Natural killer cell treated with Interleukin-12 subunit alpha and Interleukin-12 subunit beta and Interleukin-15 and Interleukin-18, amount 100 ng/mL, for 72 hours (primary cell): ENCODE measurements around the gene TM9SF3. TPM values are rescaled to one million over a fixed set of nuclear protein-coding genes. Genes with fewer than 3 reads are reported as not detected.

Source experiments
- ATAC-seq, 2 donors: fragments of 150-1000 bp; cut with Tn5 transposase in 1 of 2; sonication (Bioruptor Pico), chemical (Tn5 transposase) in 1 of 2; 2 replicates each; pipeline ENCODE4 v1.10.0; 2021
- DNase-seq: peaks from one replicate; pipeline ENCODE4 v3.0.0; 2022; ENCODE audit warnings: low spot score
- H3K27ac Mint-ChIP-seq, 2 donors: 1 replicate in 1 of 2; 2 replicates in 1 of 2; pipeline ENCODE4 v1.8.0; 2022; ENCODE audit warnings: mixed read lengths in 2 of 2, mild to moderate bottlenecking in 1 of 2, moderate library complexity in 1 of 2
- H3K27me3 Mint-ChIP-seq, 2 donors: 1 replicate in 1 of 2; 2 replicates in 1 of 2; pipeline ENCODE4 v1.8.0; 2022; ENCODE audit warnings: mixed read lengths in 2 of 2
- H3K36me3 Mint-ChIP-seq: one replicate; pipeline ENCODE4 v1.8.0; 2022; ENCODE audit warnings: mixed read lengths
- H3K4me1 Mint-ChIP-seq, 2 donors: 1 replicate in 1 of 2; 2 replicates in 1 of 2; pipeline ENCODE4 v1.8.0; 2022; ENCODE audit warnings: low read depth in 2 of 2, mixed read lengths in 2 of 2, mild to moderate bottlenecking in 1 of 2
- H3K4me3 Mint-ChIP-seq: one replicate; pipeline ENCODE4 v1.8.0; 2022; ENCODE audit warnings: mixed read lengths
- H3K9me3 Mint-ChIP-seq: 2 replicates; pipeline ENCODE4 v1.8.0; 2022; ENCODE audit warnings: mixed read lengths
- total RNA-seq, 2 donors: library from RNA; stranded (reverse); gene quantifications; one replicate each; pipeline ENCODE4 v1.2.3, GENCODE V29; 2022

TM9SF3 gene
- total RNA-seq, 2 donors from 2014 or later: 73.0 to 104 TPM

DNA sequence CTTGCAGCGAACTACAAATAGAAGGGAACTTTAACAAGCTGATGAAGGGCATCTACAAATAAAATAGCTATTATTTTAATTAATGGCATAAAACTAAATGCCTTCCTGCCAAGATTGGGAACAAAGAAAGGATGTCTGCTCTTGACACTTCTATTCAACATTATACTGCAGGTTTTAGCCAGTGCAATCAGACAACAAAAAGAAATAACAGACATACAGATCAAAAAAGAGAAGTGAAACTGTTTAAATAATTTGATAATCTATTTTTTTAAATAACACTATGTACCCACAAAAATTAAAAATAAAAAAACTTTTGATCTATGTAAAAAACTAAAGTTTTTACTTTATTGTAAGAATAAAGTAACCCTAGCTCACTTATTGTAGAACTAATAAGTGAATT, 50.7 kb downstream of the TM9SF3 start:
- Mint-ChIP-seq H3K36me3 (peaks cover 2% of the 10 kb centered on the region), H3K4me3 (no peak overlapping the region), H3K9me3 (no peaks in the 10 kb centered on the region), H3K27me3 (no peaks in the 10 kb centered on the region), H3K27ac (no peak overlapping the region), H3K4me1 (peaks cover 12 to 19% of the 10 kb centered on the region in 2 donors)
- DNase-seq: no peak
- no peak for ATAC-seq

DNA sequence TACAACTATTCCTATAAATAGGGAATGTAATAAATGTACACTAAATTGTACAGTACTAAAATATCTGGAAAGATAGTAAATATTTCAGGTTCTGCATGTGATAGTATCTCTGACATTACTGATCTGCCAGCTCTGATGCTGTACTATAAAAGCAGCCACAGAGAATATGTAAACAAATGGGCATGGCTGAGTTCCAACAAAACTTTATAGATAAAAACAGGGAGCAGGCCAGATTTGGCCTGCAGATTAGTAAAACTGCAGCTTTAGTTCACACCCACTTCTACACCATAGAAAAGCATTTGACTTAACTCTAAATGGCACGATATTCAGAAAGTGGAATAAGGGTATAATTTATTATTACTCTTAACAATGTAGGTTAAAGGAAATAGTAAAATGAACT, 54.3 kb downstream of the TM9SF3 start:
- H3K4me3 Mint-ChIP-seq: no peak overlapping the region
- no peak overlapping the region for H3K27ac Mint-ChIP-seq
- peaks cover 12 to 17% of the 10 kb centered on the region in 2 donors for H3K4me1 Mint-ChIP-seq
- ATAC-seq (no peak), DNase-seq (no peak)
- no peaks in the 10 kb centered on the region for H3K27me3 Mint-ChIP-seq
- H3K36me3 Mint-ChIP-seq: peaks cover 15% of the 10 kb centered on the region
- H3K9me3 Mint-ChIP-seq: no peaks in the 10 kb centered on the region

DNA sequence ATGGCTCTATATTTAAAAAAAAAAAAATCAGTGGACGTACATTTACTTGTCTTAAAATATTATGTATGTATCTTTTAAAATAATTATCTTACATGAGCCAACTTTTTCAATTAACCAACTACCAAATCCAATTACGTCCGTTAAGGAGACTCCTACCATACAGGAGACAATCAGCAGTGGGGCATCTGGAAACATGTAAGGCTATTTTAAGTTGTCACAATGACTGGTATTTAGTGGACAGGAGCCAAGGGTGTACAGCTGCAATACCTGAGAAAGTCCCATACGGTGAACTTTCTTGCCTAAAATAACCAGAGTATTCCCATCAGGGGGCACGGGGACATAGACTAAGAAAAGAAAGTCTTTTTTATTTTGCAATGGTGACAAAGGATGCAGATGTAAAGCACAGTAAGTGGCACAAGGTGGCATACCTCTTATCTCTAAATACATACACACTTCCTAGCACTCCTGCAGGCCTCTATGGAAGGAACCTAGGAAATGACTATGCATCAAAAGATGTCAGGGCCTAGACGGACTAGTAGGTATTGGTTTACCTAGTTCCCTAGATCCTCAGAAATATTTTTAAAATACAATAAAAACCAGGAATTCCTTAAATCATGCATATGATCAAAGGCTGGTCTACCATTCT, 57.1 kb downstream of the TM9SF3 start:
- DNase-seq (no peak), ATAC-seq (no peak)
- Mint-ChIP-seq H3K36me3 (peaks cover 22% of the 10 kb centered on the region), H3K27ac (no peak overlapping the region), H3K9me3 (no peaks in the 10 kb centered on the region), H3K27me3 (no peaks in the 10 kb centered on the region), H3K4me1 (peaks cover 10 to 12% of the 10 kb centered on the region in 2 donors), H3K4me3 (no peak overlapping the region)

DNA sequence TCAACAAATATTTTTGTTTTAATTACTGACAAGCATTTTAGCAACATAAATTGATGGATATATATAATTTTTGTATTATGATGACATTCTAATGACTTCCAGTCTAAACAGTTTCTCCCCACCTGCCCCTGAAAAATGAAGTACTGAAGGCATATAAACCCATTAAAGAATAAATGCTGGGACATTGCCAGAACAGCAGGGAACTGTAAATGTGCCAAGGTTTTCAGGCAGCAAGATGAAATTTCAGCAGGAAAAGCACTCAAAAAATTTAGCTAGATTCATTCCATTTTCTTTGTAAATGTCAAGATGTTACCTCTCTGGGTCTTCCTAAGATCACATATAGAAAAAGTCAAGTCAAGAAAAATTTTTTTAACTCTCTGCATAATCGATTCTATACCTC, 62.1 kb downstream of the TM9SF3 start:
- no peaks in the 10 kb centered on the region for H3K27me3 Mint-ChIP-seq
- DNase-seq (no peak), ATAC-seq (no peak)
- no peaks in the 10 kb centered on the region for H3K9me3 Mint-ChIP-seq
- H3K4me3 Mint-ChIP-seq: no peak overlapping the region
- H3K36me3 Mint-ChIP-seq: peaks cover 31% of the 10 kb centered on the region
- H3K4me1 Mint-ChIP-seq: peaks cover 0 to 4% of the 10 kb centered on the region in 2 donors
- H3K27ac Mint-ChIP-seq: no peak overlapping the region

DNA sequence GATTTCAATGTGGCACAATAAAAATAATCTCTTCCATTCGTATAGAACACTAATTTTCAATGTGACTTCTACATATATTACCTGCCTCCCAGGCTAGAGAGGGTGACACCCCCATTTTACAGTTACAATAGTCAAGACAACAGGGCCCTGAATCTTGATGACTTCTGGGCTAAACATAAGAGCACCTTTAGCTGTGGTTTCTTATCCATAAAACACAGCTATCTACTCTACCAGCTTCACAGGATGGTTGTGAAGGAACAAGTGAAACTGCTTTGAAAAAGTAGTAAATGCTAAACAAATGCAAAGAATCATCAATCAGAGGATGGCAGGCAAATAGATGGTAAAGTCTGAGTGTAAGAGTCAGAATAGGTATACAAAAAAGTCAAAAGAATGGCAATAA, 69.5 kb downstream of the TM9SF3 start:
- H3K36me3 Mint-ChIP-seq: peaks cover 18% of the 10 kb centered on the region
- H3K4me3 Mint-ChIP-seq: no peak overlapping the region
- DNase-seq: no peak
- H3K9me3 Mint-ChIP-seq: no peaks in the 10 kb centered on the region
- H3K4me1 Mint-ChIP-seq: peaks cover 15 to 20% of the 10 kb centered on the region in 2 donors
- peaks cover 2 to 8% of the 10 kb centered on the region in 2 donors for H3K27me3 Mint-ChIP-seq
- H3K27ac Mint-ChIP-seq: no peak overlapping the region
- no peak for ATAC-seq

DNA sequence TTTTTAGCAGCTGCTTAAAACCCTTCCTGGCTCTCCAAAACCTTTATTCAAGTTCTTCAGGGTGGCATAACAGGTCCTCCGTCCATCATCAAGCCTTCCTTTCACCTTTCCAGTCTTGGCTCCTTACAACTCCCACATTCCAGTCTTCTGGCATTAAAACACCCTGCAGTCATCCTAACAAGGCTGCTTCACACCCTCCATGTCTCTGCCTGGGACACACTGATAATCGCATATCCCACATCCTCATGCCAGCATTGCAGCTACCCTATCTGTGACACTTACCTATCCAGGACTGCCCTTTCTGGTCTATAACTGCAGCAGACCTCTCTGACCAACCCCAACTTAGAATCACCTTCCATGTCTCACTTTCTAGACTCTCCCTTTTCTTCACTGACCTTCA, 70.5 kb downstream of the TM9SF3 start:
- H3K9me3 Mint-ChIP-seq: no peaks in the 10 kb centered on the region
- H3K27ac Mint-ChIP-seq: no peak overlapping the region
- peaks cover 12% of the 10 kb centered on the region for H3K36me3 Mint-ChIP-seq
- H3K4me3 Mint-ChIP-seq: no peak overlapping the region
- DNase-seq (no peak), ATAC-seq (no peak)
- H3K4me1 Mint-ChIP-seq: peaks cover 20 to 25% of the 10 kb centered on the region in 2 donors
- peaks cover 7 to 15% of the 10 kb centered on the region in 2 donors for H3K27me3 Mint-ChIP-seq

DNA sequence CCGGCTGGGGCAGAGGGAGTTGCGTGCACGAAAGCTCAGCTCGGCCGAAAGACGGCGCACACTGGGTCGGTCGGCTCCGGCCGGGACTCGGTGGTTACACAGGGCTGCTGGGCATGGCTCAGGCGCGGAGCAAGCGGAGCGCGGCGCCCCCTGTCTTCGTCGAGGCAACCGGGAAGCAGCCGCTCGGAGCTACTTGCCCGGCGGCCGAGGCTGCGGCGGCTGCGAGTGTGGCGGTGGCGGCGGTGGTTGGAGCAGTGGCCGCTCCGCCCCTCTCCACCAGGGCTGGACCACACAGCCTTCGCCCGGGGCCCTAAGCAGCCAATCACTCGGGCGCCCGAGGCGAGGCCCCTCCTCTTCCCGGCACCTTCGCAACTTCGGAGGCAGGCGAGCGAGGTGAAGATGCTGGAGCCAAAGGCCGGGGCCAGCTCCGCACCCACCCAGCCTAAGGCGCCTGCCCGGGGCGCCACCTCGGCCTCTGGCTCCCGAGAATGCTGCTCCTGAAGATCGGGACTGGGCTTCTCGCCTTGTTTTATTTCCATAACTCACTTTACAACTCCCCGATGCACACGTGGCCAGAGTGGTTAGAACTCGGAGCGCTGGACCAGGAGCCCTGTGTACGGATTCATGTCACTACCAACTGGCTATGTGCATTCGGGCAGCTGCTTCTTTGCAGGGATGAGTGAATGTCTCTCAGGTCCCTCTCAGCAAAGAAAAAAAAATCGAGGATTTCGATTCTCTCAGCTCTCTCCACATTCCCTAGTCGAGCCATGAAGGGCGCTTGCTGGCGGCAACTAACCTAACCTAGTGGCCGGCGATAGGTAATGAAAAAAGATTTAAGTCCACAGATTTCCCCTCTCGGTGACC, 72.9 kb downstream of the TM9SF3 start, which contains the start of gene TLL2:
Gene TLL2, minus strand, starts transcription at position 229 of the 864 bp plus-strand sequence. CDS start 241 bp downstream, outside the sequence.
- Mint-ChIP-seq H3K9me3 (no peaks in the 10 kb centered on the region), H3K36me3 (peaks cover 4% of the 10 kb centered on the region), H3K27me3 (peaks cover 10 to 15% of the 10 kb centered on the region in 2 donors), H3K4me3 (peak within 1 kb of the TSS; percentile 83), H3K4me1 (peaks cover 20 to 25% of the 10 kb centered on the region in 2 donors), H3K27ac (peak within 1 kb of the TSS; percentile 33)
- DNase-seq (peak; percentile 87), ATAC-seq (peak; percentile 96 to 97)

DNA sequence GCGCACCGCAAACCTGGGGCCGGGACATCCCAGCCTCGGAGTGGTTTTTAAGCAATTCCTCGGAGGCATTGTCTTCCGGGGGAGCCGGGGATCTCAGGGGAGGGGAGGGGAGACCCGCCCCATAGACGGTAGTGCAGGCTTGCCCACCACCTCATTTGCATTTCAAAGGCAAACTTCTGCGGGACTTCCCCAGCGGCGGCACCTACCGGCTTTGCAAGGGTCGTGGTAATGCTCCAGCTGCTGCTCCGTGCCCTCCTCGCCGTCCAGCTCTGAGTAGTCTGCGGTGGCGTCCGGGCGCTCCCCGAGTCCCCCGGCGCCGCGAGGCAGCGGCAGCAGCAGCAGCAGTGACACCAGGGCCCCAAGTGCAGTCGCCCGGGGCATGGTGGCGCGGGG, 73.5 kb downstream of the TM9SF3 start:
- Mint-ChIP-seq H3K27me3 (peaks cover 10 to 15% of the 10 kb centered on the region in 2 donors), H3K4me3 (peak overlapping the region; percentile 83)
- peak; percentile 73 to 80 for ATAC-seq

DNA sequence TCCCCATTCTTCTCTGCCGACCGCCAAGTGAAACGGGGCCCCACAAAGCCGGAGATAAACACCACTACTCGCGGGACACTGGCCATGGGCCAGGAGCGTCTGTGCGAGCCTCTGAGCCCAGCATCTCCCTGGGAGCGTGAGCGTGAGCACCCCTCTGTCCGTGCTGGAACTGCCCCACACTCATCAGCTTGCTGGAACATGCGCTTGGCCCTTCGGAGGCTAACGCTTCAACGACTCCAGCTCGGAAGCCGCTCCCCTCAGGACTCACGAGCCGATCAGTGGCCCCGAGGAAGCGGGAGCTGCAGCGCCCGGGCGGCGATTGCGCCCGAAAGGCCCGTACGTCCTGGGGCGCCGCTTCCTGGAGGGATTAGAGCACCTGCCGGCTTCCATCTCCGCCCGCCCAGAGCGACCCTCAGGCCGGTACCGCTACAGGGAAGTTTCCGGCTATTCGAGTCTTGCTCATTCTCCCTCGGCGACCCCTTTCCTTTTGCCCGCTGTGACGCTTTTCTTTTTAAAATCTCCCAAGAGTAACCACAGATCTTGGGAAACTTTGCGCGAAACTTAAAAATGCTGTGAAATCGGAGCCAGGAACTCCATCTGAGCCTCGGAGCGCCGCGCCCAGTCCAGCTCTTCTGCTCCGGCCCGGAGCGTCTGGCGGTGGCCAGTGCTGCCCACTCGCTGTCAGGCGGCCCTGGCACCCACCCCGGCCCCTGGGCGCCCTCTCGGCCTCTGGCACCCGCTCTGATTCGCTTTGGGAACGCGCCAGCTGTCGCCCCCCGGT, 74.1 kb downstream of the TM9SF3 start:
- Mint-ChIP-seq H3K36me3 (no peaks in the 10 kb centered on the region), H3K4me1 (peaks cover 20 to 25% of the 10 kb centered on the region in 2 donors), H3K27ac (peak overlapping the region; percentile 10 to 33), H3K4me3 (peak overlapping the region; percentile 83), H3K27me3 (peaks cover 10 to 15% of the 10 kb centered on the region in 2 donors), H3K9me3 (no peaks in the 10 kb centered on the region)
- ATAC-seq (peak in 1 of 2 donors; percentile 2), DNase-seq (no peak)

More for the DNA sequence above, 73.5 kb downstream of the TM9SF3 start:
- H3K27ac Mint-ChIP-seq: peak overlapping the region; percentile 10 to 33
- peaks cover 20 to 25% of the 10 kb centered on the region in 2 donors for H3K4me1 Mint-ChIP-seq
- no peaks in the 10 kb centered on the region for H3K9me3 Mint-ChIP-seq
- peaks cover 1% of the 10 kb centered on the region for H3K36me3 Mint-ChIP-seq
- peak; percentile 68 for DNase-seq

DNA sequence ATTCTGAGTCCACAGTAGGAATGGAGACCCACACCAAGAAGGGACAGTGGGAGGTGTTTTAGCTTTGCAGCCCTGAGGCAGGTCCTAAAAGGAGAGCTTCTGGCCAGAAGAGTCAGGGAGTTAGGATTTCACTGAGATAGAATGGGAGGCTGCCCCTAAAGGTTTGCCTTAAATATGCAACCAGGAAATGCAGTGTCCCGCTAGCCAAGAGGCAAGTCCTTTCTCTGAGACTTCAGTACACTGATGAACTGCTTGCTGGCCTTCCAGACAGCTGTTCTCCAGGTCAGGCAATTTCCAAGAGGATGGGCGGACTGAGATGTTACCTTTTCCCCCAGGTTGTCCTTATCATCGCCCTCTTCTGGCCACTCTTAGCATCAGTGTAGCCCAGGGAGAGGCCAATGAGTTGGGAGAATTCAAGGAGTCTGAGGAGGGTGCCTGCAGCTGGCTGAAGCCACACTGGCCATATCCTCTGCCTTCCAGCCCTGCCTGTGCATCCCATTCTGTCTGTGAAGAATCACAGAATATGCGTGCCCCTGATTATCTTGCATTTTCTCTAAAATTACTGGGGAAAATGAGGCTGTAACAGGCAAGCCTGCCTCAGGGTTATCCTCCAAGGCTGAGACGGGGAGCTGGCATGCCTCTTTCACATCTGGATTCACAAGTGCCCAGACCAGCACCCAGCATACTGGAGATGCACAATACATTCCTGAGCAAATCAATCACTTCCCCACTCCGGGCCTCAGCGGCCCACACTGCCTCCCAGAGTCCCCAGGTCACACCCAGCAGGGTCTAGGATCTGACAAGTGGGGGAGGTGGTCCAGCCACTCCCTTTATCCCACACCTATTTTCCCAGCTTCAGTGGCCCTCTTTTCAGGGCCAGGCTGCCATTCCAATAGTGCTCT, 75.5 kb downstream of the TM9SF3 start:
- no peaks in the 10 kb centered on the region for H3K9me3 Mint-ChIP-seq
- H3K4me3 Mint-ChIP-seq: peak overlapping the region; percentile 83
- H3K27ac Mint-ChIP-seq: no peak overlapping the region
- ATAC-seq: no peak
- peaks cover 20 to 25% of the 10 kb centered on the region in 2 donors for H3K4me1 Mint-ChIP-seq
- H3K27me3 Mint-ChIP-seq: peaks cover 10 to 15% of the 10 kb centered on the region in 2 donors
- no peaks in the 10 kb centered on the region for H3K36me3 Mint-ChIP-seq
- DNase-seq: no peak

DNA sequence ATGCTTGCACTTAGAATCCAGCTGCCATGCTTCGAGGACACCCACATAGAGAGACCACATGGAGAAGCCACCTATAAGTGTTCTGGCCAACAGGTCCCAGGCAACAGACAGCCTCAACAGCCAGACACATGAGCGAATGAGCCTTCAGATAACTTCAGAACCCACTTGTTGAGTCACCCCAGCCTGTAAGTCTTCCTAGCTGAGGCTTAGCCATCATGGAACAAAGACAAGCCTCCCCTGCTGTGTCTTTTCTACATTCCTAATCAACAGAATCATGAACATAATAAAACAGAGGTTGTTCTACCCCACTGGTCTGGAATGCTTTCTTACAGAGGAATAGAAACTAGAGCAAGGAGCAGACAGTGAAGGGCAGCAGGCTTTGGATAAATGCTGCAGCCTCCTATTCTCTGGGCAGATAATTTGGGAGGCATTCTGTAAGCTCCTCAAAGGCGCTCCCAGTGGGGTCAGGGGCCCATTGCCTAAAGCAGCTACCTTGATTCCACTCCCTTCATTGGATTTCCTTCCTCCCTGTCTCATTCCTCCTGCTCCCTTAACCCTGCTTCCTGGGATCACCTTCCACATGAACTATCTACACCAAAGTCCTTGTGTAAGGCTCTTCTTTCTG, 77.7 kb downstream of the TM9SF3 start:
- Mint-ChIP-seq H3K9me3 (no peaks in the 10 kb centered on the region), H3K27ac (no peak overlapping the region), H3K36me3 (no peaks in the 10 kb centered on the region), H3K4me3 (no peak overlapping the region), H3K27me3 (peaks cover 7 to 10% of the 10 kb centered on the region in 2 donors), H3K4me1 (peaks cover 12 to 13% of the 10 kb centered on the region in 2 donors)
- DNase-seq: no peak
- ATAC-seq: no peak

DNA sequence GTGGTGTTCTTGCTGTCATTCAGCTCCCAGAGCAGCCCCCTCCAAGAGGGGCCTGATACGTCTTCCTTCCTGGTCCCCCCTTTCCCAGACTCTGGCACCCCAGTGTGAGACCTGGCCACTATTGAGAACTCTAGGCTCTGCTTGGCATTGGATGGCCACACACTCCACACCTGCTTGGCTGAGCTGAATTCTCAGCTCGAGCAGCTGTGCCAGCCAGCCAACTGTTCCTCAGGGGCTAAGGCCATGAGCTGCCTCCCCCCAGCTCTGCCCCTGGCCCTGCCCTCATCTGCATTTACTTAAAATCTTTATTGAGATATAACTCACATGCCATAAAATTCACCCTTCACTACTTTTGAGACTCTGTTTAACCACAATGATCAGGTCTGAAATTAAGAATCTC, 79.8 kb downstream of the TM9SF3 start:
- Mint-ChIP-seq H3K27ac (peak overlapping the region in 1 of 2 donors; percentile 35), H3K27me3 (peaks cover 4 to 9% of the 10 kb centered on the region in 2 donors), H3K9me3 (no peaks in the 10 kb centered on the region), H3K4me1 (peaks cover 3% of the 10 kb centered on the region in 2 donors), H3K36me3 (no peaks in the 10 kb centered on the region), H3K4me3 (no peak overlapping the region)
- ATAC-seq (no peak), DNase-seq (no peak)
